ENCODE results near the gene PPP1R26.

DNA sequence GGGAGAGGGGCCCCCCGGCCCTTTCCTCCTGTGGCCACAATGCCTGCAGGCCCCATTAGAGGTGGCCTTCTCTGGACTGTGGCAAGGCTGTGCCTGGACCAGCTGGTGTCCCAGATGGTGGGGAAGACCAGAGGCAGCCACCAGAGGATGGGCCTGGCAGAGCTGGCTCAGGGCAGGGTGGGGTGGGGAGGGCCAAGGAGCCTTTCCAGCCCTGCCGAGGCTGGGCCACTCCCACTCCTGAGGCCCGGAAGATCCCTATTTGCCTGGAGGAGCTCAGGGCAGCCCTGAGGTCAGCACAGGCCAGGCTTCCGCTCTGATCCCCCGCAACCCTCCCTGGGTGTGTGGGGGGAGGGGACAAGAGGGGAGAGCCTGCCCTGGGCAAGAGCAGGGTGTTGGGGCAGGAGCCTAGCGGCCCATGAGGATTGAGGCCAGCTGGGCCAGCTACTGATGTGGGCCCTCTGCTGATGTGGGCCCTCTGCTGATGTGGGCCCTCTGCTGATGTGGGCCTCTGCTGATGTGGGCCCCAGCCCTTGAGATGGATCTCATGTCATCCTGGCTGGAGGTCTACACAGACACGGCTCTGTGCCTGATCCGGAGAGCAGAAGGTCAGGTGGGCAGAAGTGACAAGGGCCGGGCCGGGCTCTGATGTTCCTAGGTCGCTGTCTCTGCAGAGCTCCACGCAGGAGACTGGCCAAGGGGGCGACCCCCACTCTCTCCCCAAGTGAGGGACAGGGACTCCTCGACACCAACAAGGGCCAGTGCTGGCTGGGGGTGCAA lies 26.9 kb downstream of the PPP1R26 start:
- no peak for TF ChIP-seq EZH2 (IDR thresholded peaks at IDR 0.05; ENCODE audit: borderline replicate concordance, low read depth, low read length, severe bottlenecking)
- TF ChIP-seq, protein P1, sequence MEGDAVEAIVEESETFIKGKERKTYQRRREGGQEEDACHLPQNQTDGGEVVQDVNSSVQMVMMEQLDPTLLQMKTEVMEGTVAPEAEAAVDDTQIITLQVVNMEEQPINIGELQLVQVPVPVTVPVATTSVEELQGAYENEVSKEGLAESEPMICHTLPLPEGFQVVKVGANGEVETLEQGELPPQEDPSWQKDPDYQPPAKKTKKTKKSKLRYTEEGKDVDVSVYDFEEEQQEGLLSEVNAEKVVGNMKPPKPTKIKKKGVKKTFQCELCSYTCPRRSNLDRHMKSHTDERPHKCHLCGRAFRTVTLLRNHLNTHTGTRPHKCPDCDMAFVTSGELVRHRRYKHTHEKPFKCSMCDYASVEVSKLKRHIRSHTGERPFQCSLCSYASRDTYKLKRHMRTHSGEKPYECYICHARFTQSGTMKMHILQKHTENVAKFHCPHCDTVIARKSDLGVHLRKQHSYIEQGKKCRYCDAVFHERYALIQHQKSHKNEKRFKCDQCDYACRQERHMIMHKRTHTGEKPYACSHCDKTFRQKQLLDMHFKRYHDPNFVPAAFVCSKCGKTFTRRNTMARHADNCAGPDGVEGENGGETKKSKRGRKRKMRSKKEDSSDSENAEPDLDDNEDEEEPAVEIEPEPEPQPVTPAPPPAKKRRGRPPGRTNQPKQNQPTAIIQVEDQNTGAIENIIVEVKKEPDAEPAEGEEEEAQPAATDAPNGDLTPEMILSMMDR (IDR thresholded peaks at IDR 0.05; ENCODE audit: borderline replicate concordance, extremely low read depth, low read length, poor library complexity, severe bottlenecking), result no peak
